HepG2 (cell line): Measurements from ENCODE around the gene TEF. TPM values are rescaled to one million over a fixed set of nuclear protein-coding genes. Genes with fewer than 3 reads are reported as not detected.

Experiments used
- AHR ChIP-seq: IDR thresholded peaks from 2 replicates; pipeline ENCODE4 v1.6.1; 2018; ENCODE audit warnings: missing genetic modification reagents, missing compliant biosample characterization
- ATF5 ChIP-seq: sonication (generic); formaldehyde crosslinking; IDR thresholded peaks from 2 replicates; pipeline ENCODE4 v1.4.0; 2020; ENCODE audit warnings: mild to moderate bottlenecking, low read depth, missing genetic modification reagents
- BRD4 ChIP-seq: sonication (generic); formaldehyde crosslinking; IDR thresholded peaks from 2 replicates; pipeline ENCODE4 v1.4.0; 2020; ENCODE audit warnings: missing genetic modification reagents
- CCDC6 ChIP-seq: sonication (generic); formaldehyde crosslinking; IDR thresholded peaks from 2 replicates; pipeline ENCODE4 v1.8.1; 2022; ENCODE audit warnings: mild to moderate bottlenecking, missing genetic modification reagents, moderate library complexity
- FOXA3 ChIP-seq: IDR thresholded peaks from 2 replicates; pipeline ENCODE4 v1.6.1; 2016; ENCODE audit warnings: missing genetic modification reagents, missing compliant biosample characterization
- KDM2A ChIP-seq: sonication (generic); formaldehyde crosslinking; IDR thresholded peaks from 2 replicates; pipeline ENCODE4 v1.4.0; 2020; ENCODE audit warnings: low read depth, missing genetic modification reagents, borderline replicate concordance
- KMT2A ChIP-seq: sonication (generic); formaldehyde crosslinking; IDR thresholded peaks from 2 replicates; pipeline ENCODE4 v1.4.0; 2020; ENCODE audit warnings: missing genetic modification reagents
- MED1 ChIP-seq: sonication (generic); formaldehyde crosslinking; IDR thresholded peaks from 2 replicates; pipeline ENCODE4 v1.4.0; 2020; ENCODE audit warnings: missing genetic modification reagents
- NFYC ChIP-seq: IDR thresholded peaks from 2 replicates; pipeline ENCODE4 v1.6.1; 2016; ENCODE audit warnings: missing genetic modification reagents, missing compliant biosample characterization
- PCBP1 ChIP-seq: fragments of 200-400 bp; formaldehyde crosslinking; IDR thresholded peaks from 2 replicates; pipeline ENCODE4 v1.6.1; 2017; ENCODE audit warnings: mild to moderate bottlenecking, low read depth, low read length, borderline replicate concordance
- PITX1 ChIP-seq: sonication (generic); formaldehyde crosslinking; IDR thresholded peaks from 2 replicates; pipeline ENCODE4 v1.5.1; 2020; ENCODE audit warnings: mild to moderate bottlenecking, missing genetic modification reagents
- RARA ChIP-seq: IDR thresholded peaks from 2 replicates; pipeline ENCODE4 v1.6.1; 2016; ENCODE audit warnings: missing genetic modification reagents, missing compliant biosample characterization
- RXRB ChIP-seq: IDR thresholded peaks from 2 replicates; pipeline ENCODE4 v1.6.1; 2016; ENCODE audit warnings: borderline replicate concordance, missing genetic modification reagents, missing compliant biosample characterization
- ZNF274 ChIP-seq: sonication (generic); formaldehyde crosslinking; IDR thresholded peaks from 2 replicates; pipeline ENCODE4 v1.5.1; 2020; ENCODE audit warnings: mild to moderate bottlenecking, missing genetic modification reagents
- ZNF512B ChIP-seq: sonication (generic); formaldehyde crosslinking; IDR thresholded peaks from 2 replicates; pipeline ENCODE4 v1.5.1; 2020; ENCODE audit warnings: missing genetic modification reagents, mild to moderate bottlenecking, borderline replicate concordance
- ZNF563 ChIP-seq: sonication (generic); formaldehyde crosslinking; IDR thresholded peaks from 2 replicates; pipeline ENCODE4 v1.8.0; 2022; ENCODE audit warnings: mild to moderate bottlenecking, moderate library complexity, missing genetic modification reagents
- ZNF773 ChIP-seq: sonication (generic); formaldehyde crosslinking; IDR thresholded peaks from 2 replicates; pipeline ENCODE4 v1.4.0; 2020; ENCODE audit warnings: missing genetic modification reagents, borderline replicate concordance
- ZNF792 ChIP-seq: IDR thresholded peaks from 2 replicates; pipeline ENCODE4 v1.6.1; 2016
- ZNF839 ChIP-seq: sonication (generic); formaldehyde crosslinking; IDR thresholded peaks from 2 replicates; pipeline ENCODE4 v1.4.0; 2020; ENCODE audit warnings: missing genetic modification reagents, mild to moderate bottlenecking, borderline replicate concordance
- polyA plus RNA-seq, 8 experiments: library from polyadenylated mRNA; depleted of rRNA in 3 of 8; stranded (reverse) in 7 of 8; unstranded in 1 of 8; fragments of >200 nt; fragmentation: Illumina TruSeq in 4 of 8; extraction: Trizol in 4 of 8; gene quantifications; 2 replicates each; pipeline versions ENCODE4 v1.2.1 to v1.2.3, GENCODE V29; 2011 to 2016; ENCODE audit warnings: low read depth in 4 of 8, missing spikeins in 1 of 8, mixed read lengths in 1 of 8; ENCODE audit not compliant: insufficient read depth in 1 of 8
- total RNA-seq, 5 experiments: library from RNA; depleted of rRNA; stranded (reverse); fragments of >200 nt; fragmentation: Illumina TruSeq; extraction: Trizol; gene quantifications; 2 replicates each; pipeline ENCODE4 v1.2.3, GENCODE V29; 2016; ENCODE audit warnings: low read depth in 1 of 5
- TF ChIP-seq, protein P1 (sequence below): conservative IDR thresholded peaks from 2 replicates; pipeline ENCODE4 v1.6.1; 2018; ENCODE audit warnings: missing genetic modification reagents
- TF ChIP-seq, protein P2 (sequence below): IDR thresholded peaks from 2 replicates; pipeline ENCODE4 v1.6.1; 2016; ENCODE audit warnings: missing genetic modification reagents, missing compliant biosample characterization
- TF ChIP-seq, protein P3 (sequence below): sonication (generic); formaldehyde crosslinking; IDR thresholded peaks from 2 replicates; pipeline ENCODE4 v1.4.0; 2020; ENCODE audit warnings: missing genetic modification reagents
- TF ChIP-seq, protein P4 (sequence below): IDR thresholded peaks from 2 replicates; pipeline ENCODE4 v1.6.1; 2016

Gene TEF
- total and polyA plus RNA-seq, 2 of the 13 experiments (the other 11 are each of a cell fraction or from before 2014, with no cell fraction given) = 7.6 to 11.2 TPM

DNA sequence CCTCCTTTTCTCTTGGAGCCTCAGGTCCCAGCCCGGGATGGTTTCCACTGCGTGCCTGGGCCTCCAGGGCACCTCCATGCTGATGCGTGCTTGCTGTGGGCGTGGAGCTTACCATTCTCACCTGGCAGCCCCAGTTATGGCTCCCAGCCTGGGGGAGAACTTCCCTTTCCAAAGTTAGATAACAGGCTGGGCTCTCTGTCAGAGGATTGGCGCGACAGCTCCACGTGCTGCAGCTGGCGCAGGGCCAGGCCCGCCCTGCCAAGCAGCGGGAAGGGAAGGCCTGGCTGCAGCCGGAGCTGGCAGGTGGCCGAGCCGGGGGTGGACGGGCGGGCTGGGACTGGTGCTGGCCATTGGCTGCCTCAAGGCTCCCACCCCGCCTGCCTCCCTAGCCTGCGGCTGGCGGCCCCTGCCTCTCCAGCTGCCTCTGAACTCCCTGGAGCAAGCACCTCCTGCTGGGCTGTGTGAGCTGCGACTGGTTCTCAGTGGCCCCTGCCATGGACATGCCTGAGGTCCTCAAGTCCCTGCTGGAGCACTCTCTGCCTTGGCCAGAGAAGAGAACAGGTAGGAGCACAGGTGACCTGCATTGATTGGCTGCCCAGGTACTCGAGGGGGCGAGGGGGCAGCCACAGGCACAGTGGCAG is 14.6 kb upstream of the TEF start (continued):
- peak; percentile 57; the same call in 1 of the 2 replicates for TF ChIP-seq RXRB (CRISPR knock-in tag)
- 0 out of 2 replicates have a peak, but pooled peaks have one; percentile 51 for TF ChIP-seq ZNF773
- 0 out of 2 replicates have a peak, but pooled peaks have one; percentile 31 for TF ChIP-seq MED1 (CRISPR knock-in tag)
- TF ChIP-seq, protein P1, sequence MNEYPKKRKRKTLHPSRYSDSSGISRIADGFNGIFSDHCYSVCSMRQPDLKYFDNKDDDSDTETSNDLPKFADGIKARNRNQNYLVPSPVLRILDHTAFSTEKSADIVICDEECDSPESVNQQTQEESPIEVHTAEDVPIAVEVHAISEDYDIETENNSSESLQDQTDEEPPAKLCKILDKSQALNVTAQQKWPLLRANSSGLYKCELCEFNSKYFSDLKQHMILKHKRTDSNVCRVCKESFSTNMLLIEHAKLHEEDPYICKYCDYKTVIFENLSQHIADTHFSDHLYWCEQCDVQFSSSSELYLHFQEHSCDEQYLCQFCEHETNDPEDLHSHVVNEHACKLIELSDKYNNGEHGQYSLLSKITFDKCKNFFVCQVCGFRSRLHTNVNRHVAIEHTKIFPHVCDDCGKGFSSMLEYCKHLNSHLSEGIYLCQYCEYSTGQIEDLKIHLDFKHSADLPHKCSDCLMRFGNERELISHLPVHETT (CRISPR knock-in tag) = no peak; the same call in 1 of the 2 replicates
- TF ChIP-seq FOXA3 (CRISPR knock-in tag) = peak; percentile 32
- TF ChIP-seq ZNF274 = no peak
- peak; percentile 47; the same call in 1 of the 2 replicates for TF ChIP-seq BRD4 (CRISPR knock-in tag)
- TF ChIP-seq ZNF512B (CRISPR knock-in tag) = peak; percentile 26; the same call in 1 of the 2 replicates
- TF ChIP-seq, protein P2, sequence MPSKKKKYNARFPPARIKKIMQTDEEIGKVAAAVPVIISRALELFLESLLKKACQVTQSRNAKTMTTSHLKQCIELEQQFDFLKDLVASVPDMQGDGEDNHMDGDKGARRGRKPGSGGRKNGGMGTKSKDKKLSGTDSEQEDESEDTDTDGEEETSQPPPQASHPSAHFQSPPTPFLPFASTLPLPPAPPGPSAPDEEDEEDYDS = peak; percentile 40; the same call in 1 of the 2 replicates
- TF ChIP-seq CCDC6 = peak; percentile 75; the same call in 1 of the 2 replicates
- peak; percentile 66; the same call in 1 of the 2 replicates for TF ChIP-seq ZNF563 (CRISPR knock-in tag)
- peak; percentile 55; the same call in 1 of the 2 replicates for TF ChIP-seq PITX1 (CRISPR knock-in tag)
- TF ChIP-seq ZNF792 (CRISPR knock-in tag) = peak; percentile 59; the same call in 1 of the 2 replicates
- TF ChIP-seq NFYC (CRISPR knock-in tag) = peak; percentile 79
- TF ChIP-seq, protein P3, sequence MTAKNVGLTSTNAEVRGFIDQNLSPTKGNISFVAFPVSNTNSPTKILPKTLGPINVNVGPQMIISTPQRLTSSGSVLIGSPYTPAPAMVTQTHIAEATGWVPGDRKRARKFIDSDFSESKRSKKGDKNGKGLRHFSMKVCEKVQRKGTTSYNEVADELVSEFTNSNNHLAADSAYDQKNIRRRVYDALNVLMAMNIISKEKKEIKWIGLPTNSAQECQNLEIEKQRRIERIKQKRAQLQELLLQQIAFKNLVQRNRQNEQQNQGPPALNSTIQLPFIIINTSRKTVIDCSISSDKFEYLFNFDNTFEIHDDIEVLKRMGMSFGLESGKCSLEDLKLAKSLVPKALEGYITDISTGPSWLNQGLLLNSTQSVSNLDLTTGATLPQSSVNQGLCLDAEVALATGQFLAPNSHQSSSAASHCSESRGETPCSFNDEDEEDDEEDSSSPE (CRISPR knock-in tag) = peak; percentile 88
- peak; percentile 21; the same call in 1 of the 2 replicates for TF ChIP-seq KMT2A (CRISPR knock-in tag)
- peak; percentile 46; the same call in 1 of the 2 replicates for TF ChIP-seq AHR (CRISPR knock-in tag)
- peak; percentile 72; the same call in 1 of the 2 replicates for TF ChIP-seq ZNF839
- no peak for TF ChIP-seq PCBP1
- TF ChIP-seq, protein P4, sequence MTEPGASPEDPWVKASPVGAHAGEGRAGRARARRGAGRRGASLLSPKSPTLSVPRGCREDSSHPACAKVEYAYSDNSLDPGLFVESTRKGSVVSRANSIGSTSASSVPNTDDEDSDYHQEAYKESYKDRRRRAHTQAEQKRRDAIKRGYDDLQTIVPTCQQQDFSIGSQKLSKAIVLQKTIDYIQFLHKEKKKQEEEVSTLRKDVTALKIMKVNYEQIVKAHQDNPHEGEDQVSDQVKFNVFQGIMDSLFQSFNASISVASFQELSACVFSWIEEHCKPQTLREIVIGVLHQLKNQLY (CRISPR knock-in tag) = 0 out of 2 replicates have a peak, but pooled peaks have one; percentile 47
- TF ChIP-seq KDM2A (CRISPR knock-in tag) = peak; percentile 42
- TF ChIP-seq RARA = peak; percentile 18; the same call in 1 of the 2 replicates
- no peak for TF ChIP-seq ATF5
